Type B pancreatic cell (in vitro differentiated cells): ENCODE data around the gene ASB2. TPM values are rescaled to one million over a fixed set of nuclear protein-coding genes. Genes with fewer than 3 reads are reported as not detected.

Source experiments
- DNase-seq: peaks from one replicate; pipeline ENCODE4 v3.0.0; 2021; ENCODE audit warnings: mixed read lengths; ENCODE audit not compliant: unreplicated experiment; ENCODE audit errors: extremely low spot score
- H3K27ac Mint-ChIP-seq: 2 replicates; pipeline ENCODE4 v1.8.0; 2021; ENCODE audit warnings: mild to moderate bottlenecking, mixed read lengths
- H3K27me3 Mint-ChIP-seq: 2 replicates; pipeline ENCODE4 v1.8.0; 2021; ENCODE audit warnings: mixed read lengths
- H3K36me3 Mint-ChIP-seq: 2 replicates; pipeline ENCODE4 v1.8.0; 2021; ENCODE audit warnings: mixed read lengths
- H3K4me1 Mint-ChIP-seq: one replicate; pipeline ENCODE4 v1.8.0; 2021; ENCODE audit warnings: mixed read lengths; ENCODE audit not compliant: unreplicated experiment
- H3K4me3 Mint-ChIP-seq: 2 replicates; pipeline ENCODE4 v1.8.0; 2021; ENCODE audit warnings: mild to moderate bottlenecking, mixed read lengths
- H3K9me3 Mint-ChIP-seq: 2 replicates; pipeline ENCODE4 v1.8.0; 2021; ENCODE audit warnings: mixed read lengths
- total RNA-seq: library from RNA; stranded (reverse); gene quantifications from 2 replicates; pipeline ENCODE4 v1.2.1, GENCODE V29; 2021; ENCODE audit warnings: low replicate concordance
- TF ChIP-seq, protein P1 (sequence below): fragments of 200-600 bp; sonication (generic); conservative IDR thresholded peaks from 2 replicates; pipeline ENCODE4 v1.5.0; 2021; ENCODE audit warnings: antibody characterized with exemption, mild to moderate bottlenecking

ASB2 gene
- total RNA-seq, 1 donor from 2014 or later = 0.60 TPM

GRCh38 chr14:94000267-94000666, 23.9 kb upstream of the ASB2 start:
- TF ChIP-seq, protein P1, sequence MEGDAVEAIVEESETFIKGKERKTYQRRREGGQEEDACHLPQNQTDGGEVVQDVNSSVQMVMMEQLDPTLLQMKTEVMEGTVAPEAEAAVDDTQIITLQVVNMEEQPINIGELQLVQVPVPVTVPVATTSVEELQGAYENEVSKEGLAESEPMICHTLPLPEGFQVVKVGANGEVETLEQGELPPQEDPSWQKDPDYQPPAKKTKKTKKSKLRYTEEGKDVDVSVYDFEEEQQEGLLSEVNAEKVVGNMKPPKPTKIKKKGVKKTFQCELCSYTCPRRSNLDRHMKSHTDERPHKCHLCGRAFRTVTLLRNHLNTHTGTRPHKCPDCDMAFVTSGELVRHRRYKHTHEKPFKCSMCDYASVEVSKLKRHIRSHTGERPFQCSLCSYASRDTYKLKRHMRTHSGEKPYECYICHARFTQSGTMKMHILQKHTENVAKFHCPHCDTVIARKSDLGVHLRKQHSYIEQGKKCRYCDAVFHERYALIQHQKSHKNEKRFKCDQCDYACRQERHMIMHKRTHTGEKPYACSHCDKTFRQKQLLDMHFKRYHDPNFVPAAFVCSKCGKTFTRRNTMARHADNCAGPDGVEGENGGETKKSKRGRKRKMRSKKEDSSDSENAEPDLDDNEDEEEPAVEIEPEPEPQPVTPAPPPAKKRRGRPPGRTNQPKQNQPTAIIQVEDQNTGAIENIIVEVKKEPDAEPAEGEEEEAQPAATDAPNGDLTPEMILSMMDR = no peak

DNA sequence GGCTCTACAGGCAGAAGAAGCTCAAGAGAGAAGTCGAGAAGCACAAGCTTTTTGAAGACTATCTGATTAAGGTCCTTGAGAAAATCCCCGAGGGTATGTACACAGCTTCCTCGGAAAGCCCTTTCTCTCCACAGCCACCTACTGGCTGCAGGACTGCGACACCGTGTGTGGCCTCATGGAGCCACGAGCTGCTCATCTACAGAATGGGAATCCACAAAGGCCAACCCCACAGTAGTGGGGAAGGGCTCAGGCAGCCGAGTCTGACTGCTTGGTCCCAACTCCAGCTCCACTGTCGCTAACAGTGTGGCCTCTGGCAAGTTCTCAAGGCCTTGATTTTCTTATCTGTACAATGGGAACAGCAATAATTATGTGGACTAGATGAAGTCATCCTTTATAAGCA, 23.2 kb upstream of the ASB2 start:
- TF ChIP-seq, protein P1 = no peak
- Mint-ChIP-seq H3K4me1 (no peaks in the 10 kb centered on the region), H3K4me3 (no peak overlapping the region), H3K9me3 (no peaks in the 10 kb centered on the region), H3K27me3 (peaks cover 11% of the 10 kb centered on the region), H3K27ac (no peak overlapping the region), H3K36me3 (no peaks in the 10 kb centered on the region)
- no peak for DNase-seq

More at GRCh38 chr14:94000267-94000666, 23.9 kb upstream of the ASB2 start:
- peaks cover 16% of the 10 kb centered on the region for H3K27me3 Mint-ChIP-seq
- H3K4me3 Mint-ChIP-seq = no peak overlapping the region
- H3K4me1 Mint-ChIP-seq = no peaks in the 10 kb centered on the region
- H3K9me3 Mint-ChIP-seq = no peaks in the 10 kb centered on the region
- no peak for DNase-seq
- H3K36me3 Mint-ChIP-seq = no peaks in the 10 kb centered on the region
- H3K27ac Mint-ChIP-seq = no peak overlapping the region

DNA sequence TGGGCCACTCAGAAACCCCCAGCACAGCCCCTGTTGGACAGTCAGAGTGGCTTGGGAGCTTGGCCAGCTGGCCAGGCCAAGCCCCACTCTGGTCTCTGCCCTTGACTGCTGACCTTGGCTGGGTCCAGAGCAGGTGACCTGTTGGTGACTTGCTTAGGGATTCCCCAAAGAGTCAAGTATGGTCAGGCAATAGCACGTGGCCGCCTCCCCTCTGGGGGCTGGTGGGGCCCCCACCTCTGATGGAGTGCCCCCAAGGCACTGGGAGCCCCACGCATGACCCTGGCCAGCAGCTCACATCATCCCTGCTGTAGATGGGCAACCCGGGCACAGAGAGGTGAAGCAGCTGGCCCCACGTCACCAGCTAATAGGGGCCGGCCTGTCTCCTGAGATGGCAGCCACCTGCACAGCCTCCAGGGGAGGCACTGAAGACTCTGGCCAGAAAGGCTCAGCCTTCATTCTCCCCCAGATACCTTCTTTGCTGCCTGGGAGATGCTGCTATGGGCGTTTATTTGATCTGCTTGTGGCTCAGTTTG, 22.6 kb upstream of the ASB2 start:
- Mint-ChIP-seq H3K9me3 (no peaks in the 10 kb centered on the region), H3K4me1 (no peaks in the 10 kb centered on the region), H3K27me3 (peaks cover 11% of the 10 kb centered on the region), H3K27ac (no peak overlapping the region), H3K36me3 (no peaks in the 10 kb centered on the region), H3K4me3 (no peak overlapping the region)
- DNase-seq = no peak
- TF ChIP-seq, protein P1 = no peak

- no peaks in the 10 kb centered on the region for H3K4me1 Mint-ChIP-seq
- no peak for DNase-seq
- H3K27ac Mint-ChIP-seq = no peak overlapping the region
- TF ChIP-seq, protein P1 = no peak
- H3K36me3 Mint-ChIP-seq = no peaks in the 10 kb centered on the region
- H3K4me3 Mint-ChIP-seq = no peak overlapping the region
- H3K27me3 Mint-ChIP-seq = peaks cover 7% of the 10 kb centered on the region
- no peaks in the 10 kb centered on the region for H3K9me3 Mint-ChIP-seq
Measured at GRCh38 chr14:93997916-93998870, 21.8 kb upstream of the ASB2 start.

DNA sequence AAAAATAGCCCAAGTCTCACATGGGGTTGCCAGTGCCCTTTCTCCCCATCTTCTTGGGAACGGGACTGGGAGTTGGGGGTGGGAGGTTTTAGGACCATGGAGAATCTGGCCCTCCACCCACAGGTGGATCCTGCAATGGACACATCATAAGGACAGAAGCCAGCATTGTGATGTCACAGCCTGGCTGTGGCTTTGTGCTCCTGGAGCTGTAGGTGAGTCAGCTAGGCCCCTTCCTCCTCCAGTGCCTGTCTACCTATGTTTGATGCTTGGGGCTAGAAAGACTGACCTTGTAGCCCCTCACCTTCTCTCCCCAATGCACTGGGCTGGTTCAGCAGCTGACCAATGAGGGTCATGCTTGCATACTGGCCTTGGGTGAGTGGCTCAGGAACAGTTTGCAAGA, 20.7 kb upstream of the ASB2 start, which contains the start of gene CCDC197:
CCDC197 (plus strand) TSS at position 220 of the 400 bp plus-strand sequence. CDS start 831 bp downstream, outside the sequence.
- Mint-ChIP-seq H3K9me3 (no peaks in the 10 kb centered on the region), H3K4me3 (no peak within 1 kb of the TSS), H3K27ac (no peak within 1 kb of the TSS), H3K4me1 (no peaks in the 10 kb centered on the region), H3K27me3 (peaks cover 7% of the 10 kb centered on the region), H3K36me3 (no peaks in the 10 kb centered on the region)
- DNase-seq = no peak
- TF ChIP-seq, protein P1 = no peak
